HepG2 (cell line): ENCODE measurements around the gene GFOD1. TPM values are rescaled to one million over a fixed set of nuclear protein-coding genes. Genes with fewer than 3 reads are reported as not detected.

Source experiments
- AHR ChIP-seq: IDR thresholded peaks from 2 replicates; pipeline ENCODE4 v1.6.1; 2018; ENCODE audit warnings: missing genetic modification reagents, missing compliant biosample characterization
- BORCS8-MEF2B ChIP-seq: sonication (generic); formaldehyde crosslinking; IDR thresholded peaks from 2 replicates; pipeline ENCODE4 v1.8.0; 2022; ENCODE audit warnings: mild to moderate bottlenecking, missing genetic modification reagents
- CBFB ChIP-seq: sonication (generic); formaldehyde crosslinking; IDR thresholded peaks from 2 replicates; pipeline ENCODE4 v1.4.0; 2020; ENCODE audit warnings: missing genetic modification reagents
- ELF1 ChIP-seq: sonication (generic); formaldehyde crosslinking; IDR thresholded peaks from 2 replicates; pipeline ENCODE4 v1.4.0; 2020; ENCODE audit warnings: missing genetic modification reagents
- GMEB2 ChIP-seq: IDR thresholded peaks from 2 replicates; pipeline ENCODE4 v1.6.1; 2016; ENCODE audit warnings: missing biosample characterization, missing genetic modification reagents, low read depth
- GZF1 ChIP-seq: sonication (generic); formaldehyde crosslinking; IDR thresholded peaks from 2 replicates; pipeline ENCODE4 v1.5.1; 2020; ENCODE audit warnings: mild to moderate bottlenecking, missing genetic modification reagents
- IRX3 ChIP-seq: sonication (generic); formaldehyde crosslinking; IDR thresholded peaks from 2 replicates; pipeline ENCODE4 v1.8.1; 2023; ENCODE audit warnings: mild to moderate bottlenecking, low read depth, missing genetic modification reagents, borderline replicate concordance
- MYC ChIP-seq: sonication (generic); formaldehyde crosslinking; IDR thresholded peaks from 2 replicates; pipeline ENCODE4 v1.9.0; 2021; ENCODE audit warnings: missing genetic modification reagents, borderline replicate concordance
- NR2F1 ChIP-seq, 2 experiments: fragments of 450-650 bp in 1 of 2; formaldehyde crosslinking in 1 of 2; IDR thresholded peaks; 2 replicates each; pipeline versions ENCODE4 v1.5.0 to v1.6.1; 2016 to 2020; ENCODE audit warnings: mild to moderate bottlenecking in 1 of 2, missing compliant biosample characterization in 1 of 2, missing genetic modification reagents in 1 of 2, moderate library complexity in 1 of 2
- TFDP1 ChIP-seq: IDR thresholded peaks from 2 replicates; pipeline ENCODE4 v1.6.1; 2016; ENCODE audit warnings: missing compliant biosample characterization, missing genetic modification reagents, borderline replicate concordance
- ZIK1 ChIP-seq: sonication (generic); formaldehyde crosslinking; IDR thresholded peaks from 2 replicates; pipeline ENCODE4 v1.5.0; 2020; ENCODE audit warnings: mild to moderate bottlenecking, low read depth, missing genetic modification reagents, borderline replicate concordance
- polyA plus RNA-seq, 8 experiments: library from polyadenylated mRNA; depleted of rRNA in 3 of 8; stranded (reverse) in 7 of 8; unstranded in 1 of 8; fragments of >200 nt; fragmentation: Illumina TruSeq in 4 of 8; extraction: Trizol in 4 of 8; gene quantifications; 2 replicates each; pipeline versions ENCODE4 v1.2.1 to v1.2.3, GENCODE V29; 2011 to 2016; ENCODE audit warnings: low read depth in 4 of 8, missing spikeins in 1 of 8, mixed read lengths in 1 of 8; ENCODE audit not compliant: insufficient read depth in 1 of 8
- total RNA-seq, 5 experiments: library from RNA; depleted of rRNA; stranded (reverse); fragments of >200 nt; fragmentation: Illumina TruSeq; extraction: Trizol; gene quantifications; 2 replicates each; pipeline ENCODE4 v1.2.3, GENCODE V29; 2016; ENCODE audit warnings: low read depth in 1 of 5

GFOD1 gene
- total and polyA plus RNA-seq, 2 of the 13 experiments (the other 11 are each of a cell fraction or from before 2014, with no cell fraction given), result 1.9 to 6.4 TPM

DNA sequence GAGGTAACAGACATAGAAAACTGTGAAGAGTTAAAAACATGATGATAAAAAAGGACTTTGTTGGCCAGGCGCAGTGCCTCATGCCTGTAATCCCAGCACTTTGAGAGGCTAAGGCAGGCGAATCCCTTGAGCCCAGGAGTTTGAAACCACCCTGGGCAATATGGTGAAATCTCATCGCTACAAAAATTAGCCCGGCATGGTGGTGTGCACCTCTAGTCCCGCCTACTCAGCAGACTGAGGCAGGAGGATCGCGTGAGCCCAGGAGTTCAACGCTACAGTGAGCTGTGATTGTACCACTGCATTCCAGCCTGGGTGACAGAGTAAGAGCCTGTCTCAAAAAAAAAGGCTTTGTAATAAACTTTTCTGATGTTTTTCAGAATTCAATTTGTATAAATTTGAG lies 60.1 kb downstream of the GFOD1 start (continued):
- TF ChIP-seq GMEB2 (CRISPR knock-in tag) (no peak), GZF1 (no peak), MYC (CRISPR knock-in tag) (no peak), NR2F1 (CRISPR knock-in tag; IDR thresholded peaks at IDR 0.05) (no peak), TFDP1 (no peak), AHR (CRISPR knock-in tag) (no peak), IRX3 (no peak), ZIK1 (CRISPR knock-in tag) (no peak), BORCS8-MEF2B (CRISPR knock-in tag) (no peak), ELF1 (no peak), CBFB (CRISPR knock-in tag) (no peak)
- TF ChIP-seq, all 625 proteins: peak for 0
